Stimulated activated CD8-positive, alpha-beta memory T cell treated with anti-CD3 and anti-CD28 coated beads, Interleukin-12 subunit alpha, Interleukin-12 subunit beta, amount 100 ng/mL, for 24 hours (primary cell): ENCODE data around the gene CDCA3.
"Not testable (repeated sequence)": the region's sequence is repeated elsewhere in the genome, so short reads cannot be mapped to it uniquely, and the experiment has no call there.

Source experiments
- DNase-seq: peaks from one replicate; pipeline ENCODE4 v3.0.0-alpha.2; 2020; ENCODE audit errors: extremely low read depth

The CDCA3 gene

DNA sequence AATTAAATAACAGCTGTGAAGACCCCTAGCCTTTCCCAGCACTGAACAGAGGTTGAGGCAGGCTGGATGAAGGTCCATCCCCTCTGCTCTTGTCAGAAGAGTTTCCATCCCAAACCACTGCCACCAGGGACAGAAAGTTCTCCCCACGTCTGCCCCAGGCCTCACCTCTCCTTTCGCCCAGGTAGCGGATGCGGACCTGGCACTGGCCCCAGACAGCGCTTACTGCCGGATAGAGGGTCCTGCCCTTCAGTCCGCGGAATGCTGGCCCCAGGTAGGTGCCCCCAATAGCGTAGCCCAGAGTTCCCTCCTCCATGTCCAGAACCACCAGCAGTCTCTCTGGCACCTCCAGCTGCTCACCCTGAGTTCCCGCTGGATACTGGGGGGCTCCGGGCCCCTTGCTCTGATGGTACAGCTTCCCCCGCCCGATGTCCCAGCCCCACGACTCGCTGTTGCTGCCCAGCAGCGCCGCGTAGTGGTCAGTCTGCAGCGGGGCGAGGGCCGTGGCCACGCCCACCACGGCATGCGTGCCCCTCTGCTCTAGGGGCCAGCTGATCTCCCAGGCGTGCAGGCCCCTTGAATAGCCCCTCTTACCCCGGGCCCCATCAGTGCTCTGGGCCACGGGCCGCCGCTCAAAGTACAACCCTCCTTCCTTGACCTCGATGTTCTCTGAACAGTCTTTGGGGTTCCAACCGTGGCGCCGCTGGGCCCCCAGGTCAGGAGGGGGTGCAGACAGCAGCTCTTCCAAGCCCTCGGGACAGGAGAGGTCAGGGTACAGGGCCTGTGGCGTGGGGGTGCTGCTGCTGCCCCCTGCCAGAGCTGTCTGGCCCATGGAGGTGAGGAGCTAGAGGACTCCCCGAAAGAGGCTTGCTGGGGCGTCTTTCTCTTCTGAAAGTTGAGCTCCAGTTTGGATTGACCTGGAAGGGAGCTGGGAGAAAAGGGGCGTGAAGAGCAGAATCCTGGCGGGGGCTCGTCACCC, 21.3 kb upstream of the CDCA3 start:
- peak; percentile 55 for DNase-seq

DNA sequence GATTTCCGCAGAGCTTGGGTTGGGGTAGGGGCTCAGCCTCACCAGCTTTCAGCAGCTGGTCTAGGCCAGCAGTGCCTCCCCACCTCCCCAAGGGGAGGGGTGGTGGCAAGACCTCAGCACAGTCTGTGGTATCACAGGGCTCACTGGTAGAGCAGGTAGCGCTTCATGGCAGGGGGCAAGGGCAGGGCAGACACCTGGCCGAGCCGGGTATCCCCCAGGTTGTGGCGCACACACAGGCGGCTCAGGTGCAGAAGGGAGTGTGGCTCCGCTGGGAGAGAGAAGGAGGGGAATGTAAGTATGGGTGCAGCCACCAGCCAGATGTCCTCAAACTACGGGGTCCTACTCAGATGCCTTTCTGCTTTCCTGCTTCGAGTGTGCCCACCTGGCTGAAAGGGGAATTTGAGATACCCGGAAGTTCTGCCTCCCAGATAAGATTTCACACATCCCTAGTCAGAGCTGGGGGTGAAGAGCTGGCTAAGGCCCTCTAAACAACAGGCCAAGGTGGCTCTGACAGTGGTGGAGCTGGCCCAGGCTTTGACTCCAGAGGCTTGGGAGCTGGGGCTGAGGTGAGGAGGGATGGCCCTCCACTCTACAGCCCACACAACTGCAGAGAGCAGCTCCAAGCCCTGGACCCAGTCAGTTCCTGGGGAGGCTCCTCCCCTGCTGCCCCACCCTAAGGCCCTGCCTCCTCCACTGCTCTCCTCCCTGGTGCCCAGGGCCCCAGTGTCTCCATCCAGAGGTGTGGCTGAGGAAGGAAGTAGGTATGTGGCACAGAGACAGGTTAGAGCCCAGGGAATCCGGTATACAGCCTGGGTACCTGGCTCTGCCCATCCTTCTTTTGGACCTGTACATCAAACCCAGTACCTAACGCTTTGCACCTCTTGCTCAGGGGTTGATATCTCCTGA, 20.2 kb upstream of the CDCA3 start:
- no peak for DNase-seq

DNA sequence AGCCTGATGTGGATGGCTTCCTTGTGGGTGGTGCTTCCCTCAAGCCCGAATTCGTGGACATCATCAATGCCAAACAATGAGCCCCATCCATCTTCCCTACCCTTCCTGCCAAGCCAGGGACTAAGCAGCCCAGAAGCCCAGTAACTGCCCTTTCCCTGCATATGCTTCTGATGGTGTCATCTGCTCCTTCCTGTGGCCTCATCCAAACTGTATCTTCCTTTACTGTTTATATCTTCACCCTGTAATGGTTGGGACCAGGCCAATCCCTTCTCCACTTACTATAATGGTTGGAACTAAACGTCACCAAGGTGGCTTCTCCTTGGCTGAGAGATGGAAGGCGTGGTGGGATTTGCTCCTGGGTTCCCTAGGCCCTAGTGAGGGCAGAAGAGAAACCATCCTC, 19.2 kb upstream of the CDCA3 start:
- not testable (repeated sequence) for DNase-seq

DNA sequence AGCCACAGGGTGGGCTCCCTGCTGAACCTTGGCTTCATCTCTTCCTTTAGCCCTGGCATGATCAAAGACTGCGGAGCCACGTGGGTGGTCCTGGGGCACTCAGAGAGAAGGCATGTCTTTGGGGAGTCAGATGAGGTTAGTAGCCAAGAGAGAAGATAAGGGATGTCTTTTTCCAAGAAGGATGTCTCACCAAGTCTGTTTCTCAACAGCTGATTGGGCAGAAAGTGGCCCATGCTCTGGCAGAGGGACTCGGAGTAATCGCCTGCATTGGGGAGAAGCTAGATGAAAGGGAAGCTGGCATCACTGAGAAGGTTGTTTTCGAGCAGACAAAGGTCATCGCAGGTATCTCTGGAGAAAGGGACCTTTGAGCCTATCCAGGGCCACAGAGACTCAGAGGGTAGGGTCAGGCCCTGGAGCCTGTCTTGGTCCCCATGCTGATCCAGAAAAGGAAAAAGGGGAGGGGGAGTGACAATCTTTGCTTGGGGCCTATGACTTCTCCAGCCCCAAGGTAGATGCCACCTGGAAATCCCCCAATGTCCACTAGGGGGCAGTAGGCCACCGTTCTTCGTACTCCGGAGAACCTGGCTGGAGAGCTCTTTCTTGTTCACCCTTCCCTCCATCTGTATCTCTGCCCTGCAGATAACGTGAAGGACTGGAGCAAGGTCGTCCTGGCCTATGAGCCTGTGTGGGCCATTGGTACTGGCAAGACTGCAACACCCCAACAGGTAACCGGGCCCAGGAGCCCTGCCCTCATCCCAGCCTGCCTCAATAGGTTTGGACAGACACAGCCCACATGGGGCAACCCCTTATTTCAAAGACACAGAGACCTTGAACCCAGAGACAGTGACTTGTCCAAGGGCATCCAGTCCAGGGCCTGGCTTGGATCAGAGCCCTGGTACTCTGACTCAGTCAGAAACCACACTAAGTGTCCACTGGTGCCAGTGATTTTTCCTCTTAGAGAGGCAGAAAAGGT, 18.2 kb upstream of the CDCA3 start:
- peak; percentile 57 for DNase-seq

DNA sequence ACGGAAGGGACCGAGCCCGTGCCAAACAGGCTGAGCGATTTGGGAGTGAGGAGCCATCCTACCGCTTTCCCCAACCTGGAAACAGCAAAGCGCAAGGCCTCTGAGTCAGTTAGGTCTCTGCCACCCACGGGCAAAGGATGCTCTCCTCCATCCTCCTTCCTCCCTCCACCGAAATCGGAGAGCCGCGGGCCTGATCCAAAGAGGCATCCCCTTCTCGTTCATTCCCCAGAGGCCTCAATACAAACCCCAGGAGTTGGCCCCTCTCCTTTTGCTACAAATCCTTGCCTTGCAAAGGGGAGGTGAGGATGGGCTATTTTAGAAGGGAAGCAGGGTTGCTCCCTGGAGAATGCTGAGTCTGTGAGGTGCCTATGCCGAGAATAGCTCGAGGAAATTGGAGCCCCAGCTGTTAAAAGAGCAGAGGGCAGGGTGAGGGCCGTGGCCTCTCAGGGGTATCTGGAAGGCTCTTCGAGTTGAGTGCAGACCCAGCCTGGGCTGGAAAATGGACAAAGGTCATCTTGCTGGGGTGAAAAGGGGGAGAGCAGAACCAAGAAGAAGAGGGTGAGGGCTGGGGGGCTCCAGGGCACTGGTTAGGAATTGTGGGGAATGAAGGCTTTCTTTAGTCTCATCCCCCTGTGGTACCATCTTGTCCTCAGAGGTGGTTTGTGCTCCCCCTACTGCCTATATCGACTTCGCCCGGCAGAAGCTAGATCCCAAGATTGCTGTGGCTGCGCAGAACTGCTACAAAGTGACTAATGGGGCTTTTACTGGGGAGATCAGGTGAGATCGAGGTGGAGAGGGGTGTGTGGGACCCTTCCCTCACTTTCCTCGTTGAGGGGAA, 17.3 kb upstream of the CDCA3 start:
- no peak for DNase-seq

DNA sequence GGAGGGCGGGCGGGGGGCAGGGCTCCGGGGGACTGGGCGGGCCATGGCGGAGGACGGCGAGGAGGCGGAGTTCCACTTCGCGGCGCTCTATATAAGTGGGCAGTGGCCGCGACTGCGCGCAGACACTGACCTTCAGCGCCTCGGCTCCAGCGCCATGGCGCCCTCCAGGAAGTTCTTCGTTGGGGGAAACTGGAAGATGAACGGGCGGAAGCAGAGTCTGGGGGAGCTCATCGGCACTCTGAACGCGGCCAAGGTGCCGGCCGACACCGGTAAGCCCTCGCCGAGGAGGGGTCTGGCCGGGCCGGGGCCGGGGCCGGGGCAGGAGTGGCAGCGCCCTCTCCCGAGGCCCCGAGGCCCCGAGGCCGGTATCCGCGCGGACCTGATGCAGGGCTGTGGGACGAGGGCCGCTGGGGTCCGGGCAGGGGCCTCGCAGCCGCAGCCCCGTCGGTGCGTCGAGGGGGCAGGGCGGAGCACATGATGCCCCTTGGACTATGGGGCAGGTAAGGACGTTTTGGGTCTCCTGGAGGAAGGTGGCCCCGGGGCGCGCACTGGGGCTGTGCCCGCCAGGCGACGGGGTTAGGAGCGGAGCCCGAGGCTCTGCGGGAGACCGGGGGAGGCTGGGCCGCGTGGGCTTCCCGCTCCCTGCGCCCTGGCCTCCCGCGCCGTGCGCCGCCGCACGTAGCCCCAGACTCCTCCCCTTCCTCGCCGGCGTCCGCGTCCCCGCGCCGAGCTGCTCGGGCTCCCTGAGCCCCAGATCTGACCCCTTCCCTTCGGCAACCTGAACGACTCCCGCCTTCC, 16.5 kb upstream of the CDCA3 start, which contains the start of gene TPI1:
Gene TPI1, plus strand, starts transcription at position 119 of the 798 bp plus-strand sequence. Its CDS starts 36 bp downstream, at position 155.
- peak; percentile 58 for DNase-seq

DNA sequence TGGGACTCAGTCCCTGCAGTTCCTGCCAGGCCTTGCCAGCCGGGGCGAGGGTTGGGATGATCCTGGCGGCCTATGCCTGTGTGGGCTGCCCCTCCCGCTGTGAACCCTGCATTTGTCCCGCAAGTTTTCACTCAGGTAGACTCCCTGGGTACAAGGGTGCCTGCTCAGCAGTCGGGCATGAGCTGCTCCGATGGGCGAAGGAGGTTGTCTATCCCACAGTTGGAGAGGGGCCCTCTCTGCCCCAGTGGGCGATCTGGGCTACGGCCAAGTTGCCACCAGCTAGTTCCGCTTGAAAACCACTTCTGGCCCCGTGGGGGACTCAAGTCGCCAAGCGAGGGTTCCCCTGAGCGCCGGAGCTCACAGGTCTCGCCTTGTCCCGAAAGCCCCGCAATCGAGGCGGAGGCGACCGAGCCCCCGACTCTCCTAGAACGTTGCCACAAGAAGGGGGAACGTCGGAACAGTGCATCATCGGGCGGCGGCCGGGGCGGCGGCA, 15.9 kb upstream of the CDCA3 start:
- no peak for DNase-seq

DNA sequence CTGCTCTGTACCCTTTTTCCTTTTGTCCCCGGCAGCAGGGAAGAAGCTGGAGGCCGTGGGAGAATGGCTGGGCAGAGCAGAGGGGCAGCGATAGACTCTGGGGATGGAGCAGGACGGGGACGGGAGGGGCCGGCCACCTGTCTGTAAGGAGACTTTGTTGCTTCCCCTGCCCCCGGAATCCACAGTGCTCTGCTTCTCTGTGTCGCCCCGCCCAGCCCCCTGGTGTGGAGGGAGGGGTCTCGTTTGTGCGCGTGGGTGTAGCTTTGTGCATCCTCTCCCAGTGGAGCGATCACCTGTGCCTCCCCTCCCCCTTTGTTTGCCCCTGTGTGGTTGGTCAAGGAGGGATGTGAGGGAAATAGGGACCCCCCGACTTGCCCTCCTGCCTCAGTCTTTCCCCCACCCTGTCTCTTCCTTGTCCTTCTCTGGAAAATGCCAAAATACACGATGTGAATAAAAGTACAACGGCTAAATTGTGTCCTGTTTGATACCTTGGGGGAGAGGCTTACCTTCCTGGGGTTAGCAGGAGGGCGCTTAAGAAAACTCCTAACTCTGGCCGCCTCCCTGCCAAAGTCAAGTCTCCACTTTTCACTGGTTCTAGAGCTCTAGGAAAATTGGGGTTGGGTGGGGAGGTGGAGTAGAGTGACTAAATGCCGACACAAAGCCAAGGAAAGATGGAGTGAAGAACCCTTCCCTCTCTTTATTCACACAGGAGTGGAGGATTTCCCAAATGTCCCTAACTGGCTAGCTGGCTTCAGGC, 15.3 kb upstream of the CDCA3 start:
- DNase-seq = no peak

DNA sequence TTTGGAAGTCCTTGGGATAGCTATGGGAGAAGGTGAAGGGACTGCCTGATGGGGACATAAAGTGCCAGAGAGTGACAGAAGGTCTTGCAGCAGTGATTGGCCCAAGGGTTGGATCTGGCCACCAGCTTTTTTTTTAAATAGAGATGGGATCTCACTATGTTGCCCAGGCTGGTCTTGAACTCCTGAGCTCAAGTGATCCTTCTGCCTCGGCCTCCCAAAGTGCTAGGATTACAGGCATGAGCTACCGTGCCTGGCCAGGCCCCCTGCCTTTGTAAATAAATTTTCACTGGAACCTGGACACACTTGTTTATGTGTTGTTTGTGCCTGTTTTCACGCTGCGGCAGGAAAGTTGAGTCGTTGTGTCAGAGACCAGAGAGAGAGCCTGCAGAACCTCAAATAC, 14.2 kb upstream of the CDCA3 start:
- DNase-seq = not testable (repeated sequence)

DNA sequence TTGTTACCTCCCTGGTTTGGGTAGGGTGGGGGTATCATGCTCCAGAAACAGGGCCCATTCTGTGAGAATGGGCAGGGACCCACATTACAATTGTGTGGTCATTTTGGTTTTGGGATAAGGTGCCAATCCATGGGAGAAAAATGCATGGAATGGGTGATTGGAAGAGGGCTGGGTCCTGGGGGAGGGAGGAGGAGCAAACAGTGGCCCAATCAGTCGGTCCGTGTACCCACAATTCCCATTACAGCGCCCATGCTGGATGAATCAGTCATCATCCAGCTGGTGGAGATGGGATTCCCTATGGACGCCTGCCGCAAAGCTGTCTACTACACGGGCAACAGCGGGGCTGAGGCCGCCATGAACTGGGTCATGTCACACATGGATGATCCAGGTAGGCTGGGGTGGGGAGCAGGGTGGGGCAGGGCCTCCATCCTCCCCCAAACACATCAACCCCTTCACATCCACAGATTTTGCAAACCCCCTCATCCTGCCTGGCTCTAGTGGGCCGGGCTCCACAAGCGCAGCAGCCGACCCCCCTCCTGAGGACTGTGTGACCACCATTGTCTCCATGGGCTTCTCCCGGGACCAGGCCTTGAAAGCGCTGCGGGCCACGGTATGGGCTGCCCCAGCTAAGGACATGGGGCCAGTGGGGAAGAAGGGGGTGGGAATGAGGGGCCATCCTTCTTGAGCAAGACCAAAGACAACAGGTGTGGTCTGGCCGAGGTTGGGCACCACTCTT, 12.7 kb upstream of the CDCA3 start:
- no peak for DNase-seq

DNA sequence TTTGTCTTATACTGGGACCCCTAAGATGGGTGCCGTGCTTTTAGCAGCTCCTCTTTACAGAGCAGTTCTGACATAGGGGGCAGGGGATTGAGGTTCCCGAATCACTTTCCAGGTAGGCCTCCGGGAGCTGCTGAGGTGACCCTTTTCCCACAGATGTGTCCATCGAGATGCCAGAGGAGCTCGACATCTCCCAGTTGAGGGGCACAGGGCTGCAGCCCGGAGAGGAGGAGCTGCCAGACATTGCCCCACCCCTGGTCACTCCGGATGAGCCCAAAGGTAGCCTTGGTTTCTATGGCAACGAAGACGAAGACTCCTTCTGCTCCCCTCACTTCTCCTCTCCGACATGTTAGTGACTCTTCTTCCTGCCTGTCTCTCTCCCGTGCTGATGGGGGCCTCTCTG, 11.9 kb upstream of the CDCA3 start:
- DNase-seq = no peak

DNA sequence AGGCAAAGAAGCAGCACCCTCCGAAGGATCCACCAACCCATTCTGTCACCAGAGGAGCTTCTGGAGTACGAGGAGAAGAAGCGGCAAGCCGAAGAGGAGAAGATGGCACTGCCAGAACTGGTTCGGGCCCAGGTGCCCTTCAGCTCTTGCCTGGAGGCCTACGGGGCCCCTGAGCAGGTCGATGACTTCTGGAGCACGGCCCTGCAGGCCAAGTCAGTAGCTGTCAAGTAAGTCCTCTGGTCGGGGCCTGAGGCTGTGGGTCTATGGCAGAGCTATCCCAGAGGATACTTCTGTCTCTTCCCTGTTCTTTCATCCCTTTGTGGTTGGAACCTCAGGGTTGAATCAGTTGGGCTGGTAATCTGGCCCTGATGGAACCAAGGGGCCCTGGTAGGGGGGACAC, 10.3 kb upstream of the CDCA3 start:
- no peak for DNase-seq

DNA sequence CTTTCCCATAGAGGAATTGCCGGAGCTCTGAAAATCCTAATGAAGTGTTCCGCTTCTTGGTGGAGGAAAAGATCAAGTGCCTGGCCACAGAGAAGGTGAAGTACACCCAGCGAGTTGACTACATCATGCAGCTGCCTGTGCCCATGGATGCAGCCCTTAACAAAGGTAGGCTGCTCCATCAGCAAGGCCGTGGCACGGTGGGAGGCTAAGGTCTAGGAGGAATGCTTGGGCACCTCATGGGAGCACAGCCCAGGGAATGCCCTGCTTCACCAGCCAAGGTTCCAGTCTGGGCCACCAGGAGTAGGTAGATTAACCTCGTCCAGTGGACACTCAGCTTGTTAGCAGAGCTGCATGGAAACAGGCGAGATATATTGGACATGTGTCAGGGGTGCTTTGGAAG, 9.9 kb upstream of the CDCA3 start:
- no peak for DNase-seq

DNA sequence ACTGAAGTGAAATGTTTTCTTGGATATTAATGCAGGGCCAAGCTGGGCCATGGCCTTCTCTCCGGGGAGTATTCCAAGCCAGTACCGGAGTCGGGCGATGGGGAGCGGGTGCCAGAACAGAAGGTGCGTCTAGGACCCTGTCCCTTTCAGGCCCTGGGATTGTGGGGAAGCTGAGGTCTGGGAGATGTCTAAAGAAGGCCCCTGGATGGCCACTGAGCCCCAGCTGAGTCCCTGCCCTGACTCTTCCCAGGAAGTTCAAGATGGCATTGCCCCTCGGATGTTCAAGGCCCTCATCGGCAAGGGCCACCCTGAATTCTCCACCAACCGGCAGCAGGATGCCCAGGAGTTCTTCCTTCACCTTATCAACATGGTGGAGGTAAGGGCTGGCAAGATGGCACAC, 9.0 kb upstream of the CDCA3 start:
- DNase-seq = no peak

DNA sequence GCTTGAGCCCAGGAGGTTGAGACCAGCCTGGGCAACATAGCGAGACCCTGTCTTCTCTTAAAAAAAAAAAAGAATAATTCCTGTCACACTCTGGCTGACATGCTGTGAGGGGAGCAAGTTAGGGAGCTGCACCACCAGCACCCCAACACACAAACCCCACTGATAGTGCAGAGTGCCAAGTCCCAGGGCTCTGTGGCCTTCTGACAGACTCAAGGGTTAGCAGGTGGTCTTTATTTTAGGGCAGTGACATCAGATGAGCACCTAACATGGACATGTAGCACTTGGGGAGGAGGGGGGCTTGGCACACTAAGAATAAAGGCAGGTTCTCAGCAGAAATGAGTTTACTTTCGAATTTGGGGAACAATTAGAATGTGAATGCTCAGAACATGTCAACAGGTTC, 7.7 kb upstream of the CDCA3 start:
- no peak for DNase-seq

DNA sequence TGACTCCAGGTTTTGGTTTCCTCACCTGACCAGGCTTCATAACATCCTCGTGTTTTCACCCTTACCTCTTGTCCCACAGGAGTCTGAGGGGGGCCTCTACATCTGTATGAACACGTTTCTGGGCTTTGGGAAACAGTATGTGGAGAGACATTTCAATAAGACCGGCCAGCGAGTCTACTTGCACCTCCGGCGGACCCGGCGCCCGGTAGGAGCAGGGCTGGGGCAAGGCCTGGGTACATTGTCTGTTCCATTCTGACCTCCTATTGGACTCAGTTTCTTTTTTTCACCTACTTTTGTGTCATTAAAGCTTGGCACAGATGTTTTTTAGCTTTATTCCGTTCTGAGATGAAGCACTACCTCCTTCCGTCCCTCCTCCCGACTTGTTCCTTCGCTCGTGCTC, 4.2 kb upstream of the CDCA3 start:
- no peak for DNase-seq

DNA sequence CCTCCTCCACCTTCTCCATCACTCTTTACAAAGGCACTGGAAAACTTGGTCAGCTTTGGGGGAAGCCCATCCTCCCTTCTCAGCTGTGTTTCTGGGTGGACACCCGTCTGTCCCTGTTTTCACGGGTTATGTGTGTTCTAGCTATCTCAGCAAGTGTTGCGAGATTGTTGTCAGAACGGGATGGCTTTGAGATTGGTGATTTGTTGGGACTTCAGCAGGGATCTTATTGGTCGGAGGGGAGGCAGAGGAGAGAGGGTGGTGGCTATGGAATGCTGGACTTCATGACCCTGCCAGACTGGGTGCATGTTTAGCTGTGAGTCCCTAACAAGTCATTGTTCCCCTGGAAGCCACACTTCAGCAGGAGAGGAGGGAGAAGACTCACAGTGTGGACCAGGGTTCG, 3.0 kb upstream of the CDCA3 start:
- DNase-seq = no peak

DNA sequence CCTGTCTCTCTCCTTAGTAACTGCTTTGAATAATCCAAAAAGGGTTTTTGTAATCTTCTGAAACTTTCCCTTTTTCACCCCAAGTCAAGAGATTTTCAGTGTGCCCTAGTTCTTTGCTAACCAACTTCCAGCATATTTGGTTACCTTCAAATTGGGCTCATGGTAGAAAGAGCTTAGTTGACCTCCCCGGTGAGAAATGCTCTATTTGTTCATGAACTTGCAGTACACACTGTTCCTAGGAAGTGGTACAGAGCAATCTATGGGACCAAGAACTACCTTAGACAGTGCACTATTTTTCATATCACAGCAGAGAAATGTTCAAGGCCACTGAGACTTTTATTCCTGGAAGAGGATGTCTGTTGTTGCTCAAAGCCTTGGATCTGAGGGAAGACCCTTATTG, 2.5 kb upstream of the CDCA3 start:
- DNase-seq = no peak
